Measurements from ENCODE around the gene ANKRD1. TPM values are rescaled to one million over a fixed set of nuclear protein-coding genes. Genes with fewer than 3 reads are reported as not detected.
A peak's percentile ranks its signal among the peaks of the same experiment; 100 is the strongest.

ANKRD1 gene
- total and polyA plus RNA-seq, 2 of the 8 experiments (the other 6 are each of a cell fraction or from before 2014, with no cell fraction given): 0.03 TPM; not detected in 1

- H2BK15ac ChIP-seq (ENCODE audit: low read length): no peak overlapping the region
- no peak overlapping the region for H3K14ac ChIP-seq (ENCODE audit: insufficient read length)
- no peak overlapping the region for H2BK120ac ChIP-seq (replicated peaks; ENCODE audit: low read depth, low read length)
- FAIRE-seq (no peak), DNase-seq (ENCODE audit: low read depth in 1 of 2, low spot score in 2 of 2) (no peak)
- H3K4me1 ChIP-seq (replicated peaks in 1 of 4; ENCODE audit: control insufficient read depth in 3 of 4, insufficient read depth in 4 of 4, low read length in 3 of 4): no peaks in the 10 kb centered on the region; a peak in 1 of 7 replicates
- ChIA-PET POLR2A (ENCODE audit: partially characterized antibody) (no interaction called here), CTCF (ENCODE audit: partially characterized antibody) (interaction anchor here (0.7 to 4.2 kb wide), 3 partner anchors 55 to 335 kb away, joined by 3 to 13 read pairs (median 3); no protein-coding TSS in a partner anchor)
- H2BK20ac ChIP-seq (ENCODE audit: low read length): no peak overlapping the region
- H4K5ac ChIP-seq (ENCODE audit: insufficient read length, low read depth, low read length): no peak overlapping the region
- no peak overlapping the region for H3K4me2 ChIP-seq (ENCODE audit: insufficient read depth in 1 of 2, low read depth in 2 of 2, low read length in 2 of 2)
- H3K23me2 ChIP-seq (ENCODE audit: low read depth, low read length): no peaks in the 10 kb centered on the region
- H3K18ac ChIP-seq (ENCODE audit: extremely low read depth, low read length): no peak overlapping the region
- H3K36me3 ChIP-seq (ENCODE audit: control insufficient read depth in 2 of 4, insufficient read depth in 4 of 4, low read length in 3 of 4): no peaks in the 10 kb centered on the region
- H3K4me3 ChIP-seq (ENCODE audit: extremely low read depth in 1 of 4, insufficient read depth in 2 of 4, low read depth in 3 of 4, low read length in 4 of 4): no peak overlapping the region
- no peaks in the 10 kb centered on the region for H3K79me1 ChIP-seq (ENCODE audit: low read depth, low read length)
- TF ChIP-seq SUZ12 (IDR thresholded peaks at IDR 0.05; ENCODE audit: low read length) (0 out of 2 replicates have a peak, but pooled peaks have one; percentile 14), RXRA (IDR thresholded peaks at IDR 0.05; ENCODE audit: insufficient read depth, low read depth, low read length) (no peak)
- no peak overlapping the region for H3K4ac ChIP-seq (replicated peaks; ENCODE audit: insufficient read length, low read depth, low read length)
- no peak overlapping the region for H3K9ac ChIP-seq (replicated peaks in 1 of 4; ENCODE audit: extremely low read depth in 1 of 4, low read depth in 3 of 4, low read length in 3 of 4)
- H4K91ac ChIP-seq (replicated peaks; ENCODE audit: insufficient read length, low read length): no peak overlapping the region
- H3K27me3 ChIP-seq (replicated peaks in 1 of 4; ENCODE audit: control insufficient read depth in 3 of 4, extremely low read depth in 1 of 4, insufficient read depth in 3 of 4, low read length in 3 of 4): peaks cover 65 to 85% (median 82%) of the 10 kb centered on the region in 4 experiments
- no peaks in the 10 kb centered on the region for H3K9me3 ChIP-seq (ENCODE audit: insufficient read depth in 2 of 2, low read depth in 1 of 2, low read length in 1 of 2)
- H3K79me2 ChIP-seq (ENCODE audit: control insufficient read depth in 1 of 2, insufficient read depth in 2 of 2, low read length in 2 of 2): no peaks in the 10 kb centered on the region
- H4K8ac ChIP-seq (ENCODE audit: extremely low read depth, insufficient read depth, low read length): no peak overlapping the region
- peaks cover 0 to 3% of the 10 kb centered on the region in 2 experiments for H4K20me1 ChIP-seq (replicated peaks in 1 of 2; ENCODE audit: control insufficient read depth in 1 of 2, insufficient read depth in 2 of 2, low read length in 2 of 2)
- H2BK5ac ChIP-seq (ENCODE audit: low read depth, low read length): no peak overlapping the region
- H2BK12ac ChIP-seq (ENCODE audit: low read depth, low read length): no peak overlapping the region
- H3K27ac ChIP-seq (ENCODE audit: low read depth, low read length): no peak overlapping the region
- 75% methylated on average over 9 of the region's 11 CpGs; no CpG with 5 or more reads in 1 of the 2 experiments for WGBS, 2 experiments (ENCODE audit: extremely low coverage in 1 of 2, insufficient coverage in 1 of 2, insufficient read length in 1 of 2, insufficient replicate concordance in 2 of 2, low coverage in 1 of 2, low lambda C conversion rate in 2 of 2, missing lambda C conversion rate in 1 of 2)
- no peak overlapping the region for H2AK5ac ChIP-seq (ENCODE audit: low read depth, low read length)
- H2AFZ ChIP-seq (ENCODE audit: low read length): no peak overlapping the region
- H3K56ac ChIP-seq (replicated peaks; ENCODE audit: insufficient read length, low read depth, low read length): no peak overlapping the region
- no peak overlapping the region for H3K23ac ChIP-seq (ENCODE audit: insufficient read length)
Observed at GRCh38 chr10:90915766-90916075, 5.2 kb downstream of the ANKRD1 start.
